GM23248 (cell line): ENCODE data around the gene CCDC194.

ENCODE experiments used
- EZH2 ChIP-seq: fragments of 200-600 bp; sonication (generic); IDR thresholded peaks from 2 replicates; pipeline ENCODE4 v1.6.1; 2018; ENCODE audit warnings: antibody characterized with exemption, mild to moderate bottlenecking; ENCODE audit not compliant: insufficient read depth, poor library complexity, severe bottlenecking
- EZH2phosphoT487 ChIP-seq: fragments of 200-600 bp; sonication (generic); IDR thresholded peaks from 2 replicates; pipeline ENCODE4 v1.6.1; 2018; ENCODE audit warnings: antibody characterized with exemption, moderate library complexity, mild to moderate bottlenecking, low read depth; ENCODE audit not compliant: insufficient read depth

DNA sequence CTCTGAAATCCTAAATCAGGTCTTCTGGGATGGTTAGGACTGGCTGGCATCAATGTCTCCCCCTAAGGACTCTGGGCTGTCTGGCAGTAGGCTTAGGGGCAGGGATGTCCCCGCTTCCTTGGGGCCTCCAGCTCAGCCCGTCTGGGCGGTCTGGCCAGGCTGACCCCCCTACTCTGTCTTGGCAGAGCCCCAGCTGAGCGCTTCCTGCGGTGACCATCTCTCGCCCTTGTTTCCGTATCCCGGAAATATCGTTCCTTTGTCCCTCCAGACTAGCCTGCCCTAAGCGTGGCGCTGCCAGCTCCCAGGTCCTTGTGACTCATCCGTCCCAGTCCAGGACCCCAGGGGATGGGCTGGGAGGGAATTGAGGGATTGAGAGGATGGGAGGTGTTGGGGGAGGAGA is 45.3 kb downstream of the CCDC194 start:
- no peak for TF ChIP-seq EZH2
- no peak for TF ChIP-seq EZH2phosphoT487
